SKM-1 treated with dmso at 0.1 percent for 144 hours (cell line): ENCODE measurements around the gene IGFBP4.

Experiments
- DNase-seq: peaks from one replicate; lab custom pipeline; 2025; ENCODE audit not compliant: unreplicated experiment; lab: John Stamatoyannopoulos, UW

Gene IGFBP4

GRCh38 chr17:40431231-40431602, 12.0 kb upstream of the IGFBP4 start:
- no peak for DNase-seq

- DNase-seq, result no peak
Measured at GRCh38 chr17:40432864-40433528, 10.3 kb upstream of the IGFBP4 start.

GRCh38 chr17:40433551-40434415, 9.5 kb upstream of the IGFBP4 start:
- peak; percentile 7 for DNase-seq

- no peak for DNase-seq
Measured at GRCh38 chr17:40436636-40437035, 6.6 kb upstream of the IGFBP4 start.

- DNase-seq, result peak; percentile 25
Measured at GRCh38 chr17:40437095-40437732, 6.0 kb upstream of the IGFBP4 start.

- no peak for DNase-seq
Measured at GRCh38 chr17:40440166-40440565, 3.1 kb upstream of the IGFBP4 start.

GRCh38 chr17:40442392-40443195, 656 bp upstream of the IGFBP4 start:
- DNase-seq, result no peak

- DNase-seq, result peak; percentile 38
Measured at GRCh38 chr17:40443988-40444899, 994 bp downstream of the IGFBP4 start.

- DNase-seq, result no peak
Measured at GRCh38 chr17:40445751-40446468, 2.7 kb downstream of the IGFBP4 start.

- DNase-seq, result no peak
Measured at GRCh38 chr17:40447148-40447644, 3.9 kb downstream of the IGFBP4 start.

GRCh38 chr17:40447806-40448205, 4.6 kb downstream of the IGFBP4 start:
- DNase-seq, result no peak

- peak; percentile 32 for DNase-seq
Measured at GRCh38 chr17:40448213-40448638, 5.0 kb downstream of the IGFBP4 start.

GRCh38 chr17:40448639-40449261, 5.5 kb downstream of the IGFBP4 start:
- DNase-seq, result no peak

GRCh38 chr17:40450175-40450574, 6.9 kb downstream of the IGFBP4 start:
- peak; percentile 21 for DNase-seq

- DNase-seq, result no peak
Measured at GRCh38 chr17:40451420-40451819, 8.2 kb downstream of the IGFBP4 start.

GRCh38 chr17:40452216-40452787, 9.1 kb downstream of the IGFBP4 start:
- DNase-seq, result no peak

GRCh38 chr17:40452921-40453378, 9.7 kb downstream of the IGFBP4 start:
- no peak for DNase-seq

GRCh38 chr17:40453881-40454612, 10.8 kb downstream of the IGFBP4 start:
- no peak for DNase-seq
